NCI-H2107 (cell line): ENCODE measurements around the gene KNCN.
A peak's percentile ranks its signal among the peaks of the same experiment; 100 is the strongest.

Experiments
- DNase-seq: peaks from one replicate; lab custom pipeline; 2025; lab: John Stamatoyannopoulos, UW

KNCN gene

DNA sequence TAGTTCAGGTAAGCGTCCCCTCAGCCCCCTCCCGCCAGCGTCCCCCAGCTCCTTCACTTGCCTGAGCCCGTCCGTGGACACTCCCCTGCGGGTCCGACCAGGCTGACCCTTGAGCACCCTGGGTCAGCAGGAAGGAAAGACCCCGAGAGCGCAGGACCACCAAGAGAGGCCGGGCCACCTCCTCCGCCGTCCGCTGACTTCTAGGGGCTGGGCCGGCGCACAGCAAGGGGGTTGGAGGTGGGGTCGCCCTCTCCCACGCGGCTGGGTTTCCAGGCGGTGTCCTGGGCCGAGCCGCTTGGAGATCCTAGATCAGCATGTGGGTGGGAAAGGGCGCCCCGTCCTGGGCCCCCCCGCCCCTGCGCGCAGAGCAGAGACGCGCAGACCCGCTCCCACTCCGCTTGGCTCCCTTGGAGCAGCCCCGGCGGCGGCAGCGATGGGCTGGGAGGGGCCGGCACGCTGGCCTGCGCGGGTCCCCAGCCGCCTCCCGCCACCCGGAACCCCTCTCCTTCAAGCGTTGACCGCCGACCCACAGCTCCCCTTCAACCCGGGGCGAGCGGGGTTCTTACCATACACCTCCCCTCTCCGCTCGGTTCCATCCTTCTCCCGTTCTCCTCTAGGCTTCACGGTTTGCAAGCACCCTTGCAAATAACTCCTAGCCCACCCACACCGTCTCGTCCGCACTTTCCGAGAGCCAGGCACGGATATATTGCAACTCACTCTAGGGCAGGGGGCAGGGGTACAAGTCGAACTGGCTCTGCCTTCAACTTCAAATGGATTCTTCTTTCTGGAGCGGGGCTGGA is 7.5 kb downstream of the KNCN start:
- no peak for DNase-seq

DNA sequence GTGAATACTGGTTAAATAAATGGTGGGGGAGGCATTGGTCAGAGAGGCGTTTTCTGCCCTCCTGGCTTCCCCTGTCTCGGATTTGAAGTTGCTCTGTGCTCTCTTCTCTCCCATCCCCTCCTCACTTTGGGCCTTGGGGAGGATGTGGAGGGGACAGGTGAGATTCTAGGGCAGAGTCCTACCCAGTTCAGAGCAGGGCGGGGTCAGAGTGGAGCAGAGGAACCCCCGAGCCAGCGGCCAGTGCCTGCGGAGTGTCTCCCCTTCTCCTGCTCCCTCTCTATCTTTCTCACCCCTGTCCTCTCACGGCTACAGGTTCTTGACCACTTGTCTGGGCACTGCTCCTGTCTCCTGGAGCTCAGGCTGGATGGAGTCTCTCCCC is 8.1 kb downstream of the KNCN start:
- no peak for DNase-seq

DNA sequence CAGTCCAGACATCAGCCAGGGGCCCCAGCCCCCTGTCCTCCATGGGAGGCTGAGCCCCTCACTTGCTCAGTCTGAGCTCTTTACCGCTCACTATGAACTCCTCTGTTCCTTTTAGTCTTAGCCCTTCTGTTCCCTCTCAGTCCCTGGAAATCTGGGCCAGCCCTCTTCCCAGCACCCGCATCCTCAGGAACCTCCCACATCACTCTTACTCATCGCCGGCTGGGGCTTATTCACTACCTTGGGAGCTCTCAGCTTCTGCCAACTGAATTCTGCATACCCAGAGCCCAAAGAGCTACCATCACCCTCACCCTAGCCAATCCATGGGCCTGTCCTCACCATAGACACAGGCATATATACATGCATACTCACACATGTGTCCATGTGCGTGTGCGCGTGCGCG is 11.5 kb downstream of the KNCN start:
- DNase-seq = no peak

DNA sequence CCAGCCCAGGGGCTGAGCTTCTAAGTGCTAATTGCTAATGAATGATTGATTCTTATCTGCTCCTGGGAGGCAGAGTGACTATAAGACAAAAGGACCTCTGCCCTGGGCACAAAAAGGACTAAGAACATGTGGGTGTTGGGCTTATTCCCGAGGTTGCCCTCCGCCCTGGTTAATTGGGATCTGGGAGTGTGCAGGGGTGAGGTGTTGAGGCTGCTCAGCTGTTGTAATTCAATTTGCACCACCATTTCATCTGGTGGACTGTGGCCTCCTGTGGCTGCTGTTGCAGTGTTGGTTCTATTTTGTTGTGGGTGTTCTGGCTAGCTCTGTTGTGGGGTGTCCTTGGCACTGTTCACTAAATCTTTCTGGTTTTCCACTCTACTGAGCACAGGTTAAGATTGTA is 13.3 kb downstream of the KNCN start:
- DNase-seq = no peak

DNA sequence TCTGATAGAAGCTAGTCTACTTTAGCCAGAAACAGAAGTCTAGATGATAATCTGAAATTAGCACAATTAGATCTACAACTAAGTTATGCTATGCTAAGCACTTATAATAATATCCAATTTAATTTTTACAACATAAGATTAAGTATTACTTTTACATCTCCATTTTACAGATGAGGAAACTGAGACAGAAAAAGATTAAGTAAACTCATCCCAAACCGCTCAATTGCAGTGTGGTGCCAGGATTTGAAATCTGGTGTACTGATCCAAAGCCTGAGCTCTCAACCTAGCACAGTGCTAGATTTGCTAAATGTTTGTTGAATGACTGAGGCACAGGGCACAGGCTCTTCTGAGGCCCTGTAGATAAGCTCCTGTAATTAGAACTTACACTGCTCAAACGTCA is 13.8 kb downstream of the KNCN start:
- no peak for DNase-seq

DNA sequence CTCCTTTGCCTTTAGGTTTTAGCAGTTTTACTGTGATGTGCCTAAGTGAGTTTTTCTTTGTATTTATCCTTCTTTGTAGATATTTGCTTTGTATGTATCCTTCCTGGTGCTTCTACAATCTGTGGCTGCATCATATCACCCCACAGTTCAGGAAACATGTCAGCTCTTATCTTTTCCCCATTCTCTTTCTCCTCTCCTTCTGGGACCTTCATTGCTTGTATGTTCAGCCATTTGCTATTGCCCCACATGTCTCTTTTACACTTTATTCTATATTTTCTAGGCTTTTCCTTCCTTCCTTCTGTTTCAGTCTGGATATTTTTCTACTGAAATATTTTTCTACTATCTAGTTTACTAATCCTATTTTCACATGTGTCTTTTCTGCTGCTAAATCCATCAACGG is 14.9 kb downstream of the KNCN start:
- no peak for DNase-seq

DNA sequence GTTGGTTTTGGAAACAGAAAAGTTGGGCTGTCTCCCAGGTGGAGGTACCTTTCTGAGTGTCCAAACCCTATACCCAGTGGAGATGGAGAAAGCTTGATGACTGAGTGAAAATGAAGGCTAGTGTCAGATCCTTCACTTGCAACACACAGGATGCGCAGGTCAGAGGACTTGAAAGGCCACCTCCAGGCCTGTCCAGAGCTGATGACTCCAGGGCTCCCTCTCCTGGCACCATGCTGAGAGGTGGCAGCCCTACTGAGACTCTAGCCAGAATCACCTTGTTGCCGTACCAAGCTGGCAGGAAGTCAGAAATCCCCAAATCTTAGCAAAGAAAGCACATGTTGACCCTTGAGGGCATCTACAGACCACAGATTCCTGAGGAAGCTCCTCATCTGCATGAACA is 16.4 kb downstream of the KNCN start:
- DNase-seq = no peak

DNA sequence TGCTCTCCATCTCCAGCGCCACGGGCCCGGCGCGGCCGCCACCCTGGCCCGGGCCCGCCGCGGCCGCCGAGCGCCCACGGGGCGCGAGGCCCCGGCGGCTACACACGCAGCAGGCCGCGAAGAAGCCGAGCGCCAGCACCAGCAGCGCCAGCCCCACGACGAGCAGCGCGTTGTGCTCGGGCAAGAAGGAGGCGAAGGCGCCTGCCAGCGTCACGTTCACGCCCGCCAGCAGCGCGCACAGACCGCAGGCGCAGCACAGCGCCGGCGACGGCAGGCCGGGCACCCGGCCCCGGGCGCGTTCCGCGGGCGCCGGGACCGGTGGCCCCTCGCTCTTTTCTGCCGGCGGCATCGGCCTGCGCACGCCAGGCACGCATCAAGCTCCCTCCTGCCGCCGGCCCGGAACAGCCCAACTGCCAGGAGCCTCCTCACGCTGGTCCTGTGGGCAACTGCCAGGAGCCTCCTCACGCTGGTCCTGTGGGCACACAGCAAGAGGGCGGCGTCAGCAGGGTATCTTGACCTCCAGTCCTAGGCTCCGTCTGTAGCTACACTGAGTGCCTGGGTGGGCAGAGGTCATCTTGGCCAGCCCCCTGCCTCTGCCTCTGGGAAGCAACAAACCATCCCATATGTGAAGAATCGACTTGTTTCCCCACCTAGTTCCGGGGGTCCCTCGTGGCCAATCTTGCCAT is 18.1 kb downstream of the KNCN start:
- no peak for DNase-seq

DNA sequence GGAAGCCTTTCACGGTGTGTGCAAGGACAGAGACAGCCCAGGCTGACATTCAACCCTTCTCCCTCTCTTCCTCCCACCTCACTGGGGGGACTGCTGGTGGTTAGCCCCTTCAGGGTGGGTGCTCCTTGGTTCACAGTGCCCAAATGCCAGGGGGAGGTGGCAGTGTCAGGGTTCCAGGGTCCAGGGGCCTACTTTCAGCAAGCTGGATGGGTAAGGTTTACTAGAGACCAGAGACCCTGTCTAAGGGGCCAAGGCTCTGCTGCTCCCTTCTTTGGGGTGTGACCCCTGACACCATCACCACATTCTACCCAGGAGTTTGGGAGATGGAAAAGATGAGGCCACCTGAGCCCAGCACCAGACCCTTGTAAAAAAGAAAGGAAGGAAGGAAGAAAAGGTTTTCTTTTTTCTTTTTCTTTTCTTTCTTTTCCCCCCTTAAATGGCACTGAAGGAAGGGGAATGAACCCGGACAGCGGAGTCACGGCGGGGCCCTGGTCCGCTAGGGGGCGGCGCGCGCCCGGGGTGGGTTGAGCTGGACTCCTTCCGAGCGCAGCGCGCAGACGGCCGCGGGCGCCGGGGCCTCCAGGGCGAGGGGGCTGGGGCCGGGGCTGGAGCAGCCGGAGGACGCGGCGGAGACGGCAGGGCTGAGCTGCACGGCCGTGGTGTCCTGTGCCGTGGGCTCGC is 18.8 kb downstream of the KNCN start:
- DNase-seq = peak; percentile 41

DNA sequence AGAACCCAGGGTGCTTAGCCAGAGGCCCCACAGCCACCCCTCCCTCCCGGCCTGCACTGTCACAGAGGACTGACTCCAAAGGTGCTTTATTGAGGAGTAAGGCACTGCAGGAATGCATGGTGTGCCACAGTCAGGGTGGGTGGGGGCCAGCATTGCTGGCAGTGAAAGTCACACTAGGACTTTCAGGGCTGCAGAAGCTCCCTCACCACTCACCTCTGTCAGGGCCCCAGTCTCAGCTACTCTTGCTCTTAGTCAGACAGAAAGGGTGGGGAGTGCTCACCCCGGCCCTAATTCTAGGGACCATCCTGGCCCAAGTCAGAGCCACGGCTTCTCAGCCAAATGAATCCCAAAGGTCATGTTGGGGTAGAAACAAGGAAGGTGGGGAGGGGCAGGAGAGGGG is 19.4 kb downstream of the KNCN start:
- no peak for DNase-seq

DNA sequence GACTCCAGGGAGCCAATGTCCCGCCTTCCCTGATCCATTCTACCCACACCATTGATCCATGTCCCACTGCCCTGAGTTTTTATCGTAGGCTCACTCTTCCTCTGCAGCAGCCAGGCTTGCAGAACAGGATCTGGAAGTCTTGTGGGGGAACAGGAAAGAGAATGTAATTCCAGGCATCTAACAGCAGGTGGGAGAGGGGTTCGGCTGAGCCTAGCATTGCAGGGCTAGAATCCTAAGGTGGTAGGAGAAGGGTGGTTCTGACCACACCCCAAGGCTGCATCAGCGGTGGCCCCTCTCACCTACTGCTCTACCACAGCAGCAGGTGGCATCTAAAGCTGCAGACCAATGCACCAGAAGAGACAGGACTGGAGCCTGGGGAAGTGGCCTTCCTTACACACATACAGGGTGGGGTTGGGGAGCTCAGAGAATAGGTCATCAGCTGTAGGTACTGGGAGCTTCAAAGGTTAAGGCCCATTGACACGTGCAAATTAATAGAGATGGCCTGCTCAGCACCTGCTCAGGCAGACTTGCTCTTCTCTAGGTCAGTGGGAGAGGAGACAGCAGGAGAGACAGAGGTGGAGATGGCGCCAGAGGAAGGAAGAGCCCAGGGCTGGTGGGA is 20.5 kb downstream of the KNCN start:
- DNase-seq = no peak

DNA sequence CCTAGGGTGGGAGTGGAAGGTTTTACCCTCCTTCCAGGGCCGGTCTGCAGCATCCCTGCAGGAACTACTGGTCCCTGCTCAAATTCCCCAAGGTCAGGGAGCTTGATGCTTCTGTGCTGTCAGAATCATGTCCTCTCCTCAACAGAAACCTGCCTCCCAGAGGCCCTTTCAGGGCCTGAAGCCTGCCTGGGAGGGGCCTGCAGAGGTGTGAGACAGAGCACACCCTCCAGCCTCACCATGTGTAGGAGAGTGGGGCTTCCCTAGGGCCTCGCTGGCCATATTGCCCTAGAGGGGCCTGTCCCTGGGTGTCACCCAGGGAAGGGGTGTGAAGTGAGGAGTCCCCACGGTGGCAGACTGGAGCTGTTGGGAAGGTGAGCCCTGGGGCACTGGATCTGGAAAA is 21.1 kb downstream of the KNCN start:
- DNase-seq = no peak

DNA sequence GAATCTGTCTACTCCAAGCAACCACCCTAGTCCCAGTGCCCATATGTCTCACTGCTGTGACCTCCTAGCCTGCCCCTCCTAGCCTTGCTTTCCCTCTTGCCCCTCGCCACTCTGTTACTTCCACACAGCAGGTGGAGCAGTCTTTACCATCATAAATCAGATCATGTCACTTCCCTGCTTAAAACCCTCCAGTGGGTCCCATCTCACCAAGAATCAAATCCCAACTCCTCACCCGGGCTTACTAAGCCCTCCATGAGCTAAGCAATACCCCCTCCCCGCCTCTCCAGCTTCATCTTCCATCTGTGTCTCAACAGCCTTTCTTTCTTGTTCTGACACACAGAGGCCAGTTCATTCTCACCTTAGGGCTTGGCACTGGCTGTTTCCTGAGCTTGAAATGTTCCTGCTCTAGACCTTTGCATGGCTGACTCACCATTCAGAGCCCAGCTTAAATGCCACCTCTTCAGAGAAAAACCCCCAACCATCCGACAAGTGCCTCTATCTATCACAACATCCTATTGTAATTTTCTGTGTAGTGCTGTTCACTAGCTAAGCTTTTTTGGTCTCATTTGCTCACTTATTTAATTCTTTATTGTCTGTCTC is 22.3 kb downstream of the KNCN start:
- DNase-seq = no peak

DNA sequence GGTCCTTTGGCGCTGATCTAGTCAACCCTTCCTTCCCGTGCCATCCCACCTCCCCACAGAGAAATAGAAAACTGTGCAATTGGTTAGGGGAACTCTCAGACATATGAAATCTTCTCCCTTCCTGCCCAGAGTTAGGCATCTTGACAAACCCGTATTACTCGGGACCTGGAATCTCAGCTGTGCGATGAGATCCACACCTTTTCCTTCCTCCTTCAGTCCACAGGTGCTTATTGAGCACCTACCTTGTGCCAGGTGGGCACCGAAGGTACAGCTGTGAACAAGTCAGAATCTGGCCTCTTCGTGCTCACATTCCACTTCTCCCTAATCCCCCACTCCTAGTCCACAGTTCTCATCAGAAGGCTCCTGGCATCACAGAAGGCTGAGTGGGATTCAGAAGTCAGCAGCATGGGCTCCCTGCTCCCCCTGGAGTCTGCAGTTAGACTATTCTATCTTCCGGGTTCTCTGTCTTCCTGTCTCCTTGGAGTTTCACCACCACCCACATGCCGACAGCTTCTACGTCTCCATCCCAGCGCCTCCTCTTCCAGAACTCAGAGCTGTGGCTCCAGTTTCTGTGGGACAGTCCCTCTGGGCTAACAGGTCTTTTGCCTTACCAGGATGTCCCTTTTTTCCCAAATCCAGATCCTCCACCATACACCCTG is 23.0 kb downstream of the KNCN start:
- no peak for DNase-seq

DNA sequence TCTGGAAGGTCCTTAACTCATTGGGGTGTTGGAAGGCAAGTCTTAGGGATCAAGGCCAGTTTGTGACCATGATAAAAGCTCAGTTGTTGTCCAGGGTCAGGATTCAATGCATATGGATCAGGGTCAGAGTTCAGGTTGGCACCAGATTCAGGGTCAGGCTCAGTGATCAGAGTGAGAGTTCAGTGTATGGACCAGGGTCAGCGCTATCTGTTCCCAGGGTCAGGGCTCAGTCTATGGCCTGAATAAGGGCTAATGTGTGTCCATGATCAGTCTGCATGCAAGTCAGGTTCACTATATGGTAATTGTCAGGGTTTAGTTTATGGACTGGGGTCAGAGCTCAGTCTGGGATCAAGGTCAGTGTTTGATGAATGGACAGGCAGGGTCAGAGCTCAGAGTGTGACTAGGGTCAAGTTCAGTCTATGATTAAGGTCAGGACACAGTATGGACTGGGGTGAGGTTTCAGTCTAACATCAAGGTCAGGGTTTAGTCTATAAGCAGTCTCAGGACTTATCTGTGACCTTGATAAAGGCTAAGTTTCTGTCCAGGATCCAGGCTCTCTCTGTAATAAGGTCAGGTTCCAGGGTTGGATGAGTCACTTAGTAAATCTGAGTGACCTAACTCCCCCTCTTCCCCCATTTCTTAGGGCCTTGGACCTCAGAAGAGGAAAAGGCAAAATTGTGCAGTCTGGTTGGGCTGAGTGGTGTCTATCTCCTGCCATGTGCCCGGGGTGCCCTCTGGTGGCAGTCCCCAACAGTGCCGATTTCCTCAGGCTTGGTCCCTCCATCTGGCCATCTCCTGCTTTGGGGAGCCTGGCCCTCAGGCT is 23.8 kb downstream of the KNCN start:
- peak; percentile 65 for DNase-seq

DNA sequence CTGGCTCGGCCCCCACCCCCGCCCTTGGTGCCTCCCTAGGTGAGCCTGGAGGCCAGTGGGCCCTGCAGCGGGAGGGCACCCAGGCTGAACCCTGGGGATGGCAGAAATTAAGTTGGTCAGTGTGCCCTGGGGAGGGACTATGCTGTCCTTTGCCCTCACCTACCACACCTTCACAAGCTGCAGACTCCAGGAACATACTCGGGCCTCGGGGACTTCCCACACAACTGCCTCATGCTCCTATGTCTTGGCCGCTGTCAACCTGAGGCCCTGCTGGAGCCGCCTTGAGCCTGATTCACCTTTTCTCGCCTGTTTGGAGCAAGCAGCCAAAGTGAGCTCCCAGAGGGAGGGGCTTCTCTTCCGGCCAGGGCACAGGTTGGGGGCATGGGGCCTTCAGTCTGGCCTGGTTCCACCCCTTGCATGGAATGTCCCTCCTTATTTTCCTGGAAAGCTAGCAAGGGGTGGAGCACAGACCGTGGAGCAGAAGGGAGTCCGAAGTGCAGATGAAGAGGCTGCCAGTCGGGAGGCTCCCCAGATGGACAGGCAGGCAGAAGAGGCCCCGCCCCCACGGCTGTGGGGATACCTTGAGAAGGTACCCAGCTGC is 24.7 kb downstream of the KNCN start:
- no peak for DNase-seq

DNA sequence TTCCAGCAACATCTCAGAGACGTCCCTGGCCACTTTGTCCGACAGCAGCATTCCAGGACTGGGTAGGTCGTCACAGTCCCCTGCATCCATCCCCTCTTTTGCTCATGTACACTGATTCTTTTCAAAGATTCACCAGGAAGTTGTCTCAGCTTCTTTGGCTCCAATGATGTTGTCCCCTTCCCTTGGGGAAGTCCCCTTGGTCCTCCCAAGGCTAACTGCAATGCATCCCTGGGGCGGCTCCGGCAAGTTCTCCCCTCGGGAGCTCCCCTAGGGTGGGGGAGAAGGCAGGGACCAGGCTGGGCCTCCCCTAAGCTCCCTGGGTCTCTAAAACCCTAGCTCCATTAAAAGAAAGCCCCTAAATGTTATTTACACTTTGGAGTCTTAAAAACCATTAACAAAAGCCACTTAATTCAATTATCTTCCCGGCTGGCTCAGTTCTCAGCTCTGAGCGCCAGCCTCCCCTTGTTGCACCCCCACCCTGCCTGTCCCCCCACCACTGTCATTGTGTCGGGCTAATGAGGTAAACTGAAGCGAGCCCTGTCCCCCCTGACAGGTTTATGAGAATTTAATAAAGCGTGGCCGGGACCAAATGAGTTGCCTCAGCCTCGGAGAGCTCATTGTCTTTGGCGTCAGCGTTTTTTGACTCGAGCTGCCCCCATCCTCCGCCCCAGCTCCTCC is 25.3 kb downstream of the KNCN start:
- DNase-seq = no peak

DNA sequence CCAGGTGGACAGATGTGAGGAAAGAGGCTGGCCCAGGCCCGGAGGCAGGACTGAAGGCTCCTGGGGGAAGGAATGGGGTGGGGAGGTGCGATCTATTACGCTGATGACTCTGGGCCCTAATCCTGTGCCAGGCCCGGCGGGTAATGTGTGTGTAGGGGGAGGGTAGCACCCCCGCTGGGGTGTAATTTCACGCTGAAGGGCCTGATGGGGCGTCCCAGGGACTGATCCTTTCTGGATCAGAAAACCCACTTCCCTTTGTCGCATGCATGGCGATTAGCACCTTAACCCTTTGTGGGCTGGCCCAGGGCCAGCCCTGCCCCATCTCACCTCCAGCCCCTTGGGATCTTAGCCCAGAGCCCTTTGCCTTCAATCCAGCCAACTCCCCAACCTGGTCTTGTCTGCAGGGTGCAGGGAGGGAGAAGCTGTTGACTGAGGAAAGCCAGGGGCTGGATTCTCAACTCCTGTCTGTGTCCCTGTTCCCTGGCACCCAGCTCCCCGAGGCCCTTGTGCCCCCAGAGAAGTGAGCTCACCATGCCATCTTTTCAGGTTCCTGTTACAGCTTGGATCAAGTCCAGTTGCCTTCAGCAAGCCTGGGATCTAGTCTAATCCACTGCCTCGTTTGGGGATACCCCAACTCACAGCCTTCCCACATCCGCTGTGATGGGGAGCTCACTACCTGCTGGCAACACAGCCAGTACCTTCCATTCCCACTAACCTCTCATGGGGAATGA is 26.0 kb downstream of the KNCN start:
- no peak for DNase-seq

DNA sequence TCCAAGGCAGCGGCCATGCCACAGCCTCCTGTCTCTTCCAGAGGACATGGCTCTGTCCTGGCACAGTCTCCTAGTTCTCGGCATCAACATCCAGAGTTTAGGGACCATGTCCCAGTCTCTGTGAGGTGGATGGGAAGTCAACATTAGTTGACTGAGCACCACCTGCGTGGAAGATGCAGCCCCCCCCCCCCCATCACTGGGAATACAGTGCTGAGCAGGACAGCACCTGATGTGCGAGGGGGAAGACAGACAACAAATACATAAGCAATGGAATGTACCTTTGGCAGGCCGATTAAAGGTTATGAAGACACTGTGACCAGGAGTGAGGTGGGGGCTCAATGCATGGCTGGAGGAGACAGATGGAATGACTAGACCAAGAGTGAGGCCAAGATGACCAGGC is 26.6 kb downstream of the KNCN start:
- DNase-seq = no peak
